SK-N-SH (cell line): ENCODE measurements around the gene GIGYF1. TPM values are rescaled to one million over a fixed set of nuclear protein-coding genes. Genes with fewer than 3 reads are reported as not detected.

Experiments used
- CTCF ChIA-PET: fragments of 300-600, 350-600 bp; formaldehyde crosslinking; extraction: SDS; loops from one replicate; lab custom pipeline; 2021; lab: Yijun Ruan, JAX
- POLR2A ChIA-PET: fragments of 350-600 bp; sonication (Branson Sonifier 250); formaldehyde crosslinking; extraction: SDS; loops from one replicate; lab custom pipeline; 2020; ENCODE audit warnings: antibody characterized with exemption, inconsistent platforms; lab: Yijun Ruan, JAX
- DNase-seq: peaks from one replicate; pipeline ENCODE4 v3.0.0; 2012
- H2AFZ ChIP-seq: fragments of 200-600 bp; sonication (generic); 2 replicates; pipeline ENCODE4 v1.8.1; 2016; ENCODE audit warnings: antibody characterized with exemption, mild to moderate bottlenecking, low read depth
- H3F3A ChIP-seq: fragments of 200-600 bp; sonication (generic); replicated peaks from 2 replicates; pipeline ENCODE3; 2016; ENCODE audit warnings: antibody characterized with exemption, mild to moderate bottlenecking; ENCODE audit not compliant: insufficient read depth
- H3K27ac ChIP-seq, 2 experiments: fragments of 200-500 bp in 1 of 2; fragments of 200-600 bp in 1 of 2; sonication (Bioruptor generic) in 1 of 2; sonication (generic), shearing (Covaris generic) in 1 of 2; 2 replicates each; pipeline versions ENCODE4 v1.5.1 to v1.6.1; 2014 to 2016; ENCODE audit warnings: low read depth in 2 of 2, inconsistent platforms in 1 of 2, low read length in 1 of 2, mild to moderate bottlenecking in 1 of 2, mixed read lengths in 1 of 2
- H3K27me3 ChIP-seq: fragments of 200-600 bp; sonication (generic), shearing (Covaris generic); 2 replicates; pipeline ENCODE4 v1.6.1; 2016; ENCODE audit warnings: mixed run types; ENCODE audit not compliant: insufficient read depth
- H3K36me3 ChIP-seq, 2 experiments: fragments of 200-500 bp in 1 of 2; fragments of 200-600 bp in 1 of 2; sonication (Bioruptor generic) in 1 of 2; sonication (generic) in 1 of 2; replicated peaks in 1 of 2; 2 replicates each; pipeline versions ENCODE3 to v1.5.1; 2014 to 2016; ENCODE audit warnings: low read length in 1 of 2, mild to moderate bottlenecking in 1 of 2; ENCODE audit not compliant: insufficient read depth in 2 of 2, control insufficient read depth in 1 of 2
- H3K4me1 ChIP-seq, 2 experiments: fragments of 200-500 bp in 1 of 2; fragments of 200-600 bp in 1 of 2; sonication (Bioruptor generic) in 1 of 2; sonication (generic), shearing (Covaris generic) in 1 of 2; 2 replicates each; pipeline versions ENCODE4 v1.5.1 to v1.6.1; 2014 to 2016; ENCODE audit warnings: low read depth in 1 of 2, low read length in 1 of 2, mixed run types in 1 of 2; ENCODE audit not compliant: insufficient read depth in 2 of 2, control insufficient read depth in 1 of 2
- H3K4me2 ChIP-seq: fragments of 200-600 bp; sonication (generic), shearing (Covaris generic); 2 replicates; pipeline ENCODE4 v1.6.1; 2017; ENCODE audit warnings: mixed run types
- H3K4me3 ChIP-seq, 2 experiments: fragments of 200-500 bp in 1 of 2; fragments of 200-600 bp in 1 of 2; sonication (Bioruptor generic) in 1 of 2; sonication (generic), shearing (Covaris generic) in 1 of 2; 2 replicates each; pipeline versions ENCODE4 v1.5.1 to v1.8.1; 2014 to 2016; ENCODE audit warnings: low read depth in 2 of 2, inconsistent platforms in 1 of 2, low read length in 1 of 2, mild to moderate bottlenecking in 1 of 2, mixed read lengths in 1 of 2, moderate library complexity in 1 of 2
- H3K79me2 ChIP-seq: fragments of 200-600 bp; sonication (generic); 2 replicates; pipeline ENCODE4 v1.8.1; 2017; ENCODE audit warnings: mild to moderate bottlenecking; ENCODE audit not compliant: insufficient read depth
- H3K9ac ChIP-seq: fragments of 200-600 bp; sonication (generic); 2 replicates; pipeline ENCODE4 v1.6.1; 2017; ENCODE audit warnings: mixed run types
- H3K9me2 ChIP-seq: fragments of 200-600 bp; sonication (generic); 2 replicates; pipeline ENCODE4 v1.6.1; 2017; ENCODE audit warnings: mixed run types
- H3K9me3 ChIP-seq: fragments of 200-600 bp; sonication (generic); 2 replicates; pipeline ENCODE4 v1.6.1; 2017; ENCODE audit warnings: mixed run types, mild to moderate bottlenecking, moderate library complexity
- H4K20me1 ChIP-seq: fragments of 200-600 bp; sonication (generic); 2 replicates; pipeline ENCODE4 v1.6.1; 2017; ENCODE audit warnings: mild to moderate bottlenecking, mixed run types; ENCODE audit not compliant: insufficient read depth
- EP300 ChIP-seq, 2 experiments: IDR thresholded peaks; 2 replicates each; pipeline versions ENCODE4 v1.4.0 to v1.6.1; 2012; ENCODE audit warnings: borderline replicate concordance in 1 of 2, low read depth in 1 of 2, low read length in 1 of 2
- GABPA ChIP-seq: IDR thresholded peaks from 2 replicates; pipeline ENCODE4 v1.4.0; 2012; ENCODE audit warnings: low read depth, mild to moderate bottlenecking
- PBX3 ChIP-seq: IDR thresholded peaks from 2 replicates; pipeline ENCODE4; 2012
- POLR2AphosphoS5 ChIP-seq: IDR thresholded peaks from 2 replicates; pipeline ENCODE4 v1.6.1; 2012; ENCODE audit warnings: low read depth, low read length
- RFX5 ChIP-seq: IDR thresholded peaks from 2 replicates; pipeline ENCODE4 v1.6.1; 2012; ENCODE audit warnings: mild to moderate bottlenecking, improper control_type of control experiment, low read length
- WGBS: methylation state at CpG from one replicate; pipeline ENCODE4 v1.1.6; 2017; ENCODE audit warnings: low lambda C conversion rate; 5-methylcytosine and 5-hydroxymethylcytosine counted together
- polyA plus RNA-seq, 3 experiments: library from polyadenylated mRNA; depleted of rRNA; stranded (reverse); fragments of >200 nt; gene quantifications; 2 replicates each; pipeline ENCODE4 v1.2.3, GENCODE V29; 2012
- TF ChIP-seq, protein P1 (sequence below): IDR thresholded peaks from 2 replicates; pipeline ENCODE4 v1.6.1; 2012; ENCODE audit warnings: mild to moderate bottlenecking, low read depth, low read length, moderate library complexity

The GIGYF1 gene
- polyA plus RNA-seq, 1 of the 3 experiments (the other 2 are of a cell fraction) = 19.4 TPM

GRCh38 chr7:100680576-100681271, 13.3 kb downstream of the GIGYF1 start:
- no peaks in the 10 kb centered on the region for H3K9me3 ChIP-seq
- 97% methylated on average over 9 of the region's 18 CpGs for WGBS
- peak; percentile 50 for DNase-seq
- no peaks in the 10 kb centered on the region for H3K9me2 ChIP-seq
- no peak overlapping the region for H3K4me3 ChIP-seq
- no peak overlapping the region for H2AFZ ChIP-seq
- H4K20me1 ChIP-seq = peaks cover 56% of the 10 kb centered on the region
- H3K4me1 ChIP-seq = peaks cover 0 to 35% of the 10 kb centered on the region in 2 experiments; a peak in 1 of 4 replicates
- peaks cover 28% of the 10 kb centered on the region for H3K79me2 ChIP-seq
- no peak overlapping the region for H3K4me2 ChIP-seq
- POLR2A ChIA-PET = interaction anchor here (0.5 to 3.5 kb wide), 8 partner anchors 10 to 192 kb away, joined by 3 to 14 read pairs (median 4); partner anchors contain the start of genes ACTL6B, GIGYF1 and MOSPD3
- TF ChIP-seq PBX3 = peak; percentile 4; the same call in 1 of the 2 replicates
- peak; percentile 38; the same call in 1 of the 2 replicates for TF ChIP-seq POLR2AphosphoS5
- TF ChIP-seq EP300 (IDR thresholded peaks at IDR 0.05; ENCODE audit: borderline replicate concordance in 1 of 2, low read depth in 1 of 2, low read length in 1 of 2) = no peak
- no peaks in the 10 kb centered on the region for H3K27me3 ChIP-seq
- no peak overlapping the region for H3K9ac ChIP-seq
- H3K27ac ChIP-seq = peak overlapping the region; percentile 2 to 9; a peak in 1 of 4 replicates
- H3K36me3 ChIP-seq = peaks cover 37 to 91% of the 10 kb centered on the region in 2 experiments
- H3F3A ChIP-seq = peaks cover 61% of the 10 kb centered on the region
- CTCF ChIA-PET = interaction anchor here (0.8 to 10.5 kb wide), 11 partner anchors 12 to 198 kb away, joined by 3 to 227 read pairs (median 5); partner anchors contain the start of genes ACTL6B, FBXO24, GIGYF1 and LRCH4

GRCh38 chr7:100679927-100680575, 14.0 kb downstream of the GIGYF1 start:
- H3K4me3 ChIP-seq = no peak overlapping the region
- no peak for TF ChIP-seq RFX5
- TF ChIP-seq, protein P1, sequence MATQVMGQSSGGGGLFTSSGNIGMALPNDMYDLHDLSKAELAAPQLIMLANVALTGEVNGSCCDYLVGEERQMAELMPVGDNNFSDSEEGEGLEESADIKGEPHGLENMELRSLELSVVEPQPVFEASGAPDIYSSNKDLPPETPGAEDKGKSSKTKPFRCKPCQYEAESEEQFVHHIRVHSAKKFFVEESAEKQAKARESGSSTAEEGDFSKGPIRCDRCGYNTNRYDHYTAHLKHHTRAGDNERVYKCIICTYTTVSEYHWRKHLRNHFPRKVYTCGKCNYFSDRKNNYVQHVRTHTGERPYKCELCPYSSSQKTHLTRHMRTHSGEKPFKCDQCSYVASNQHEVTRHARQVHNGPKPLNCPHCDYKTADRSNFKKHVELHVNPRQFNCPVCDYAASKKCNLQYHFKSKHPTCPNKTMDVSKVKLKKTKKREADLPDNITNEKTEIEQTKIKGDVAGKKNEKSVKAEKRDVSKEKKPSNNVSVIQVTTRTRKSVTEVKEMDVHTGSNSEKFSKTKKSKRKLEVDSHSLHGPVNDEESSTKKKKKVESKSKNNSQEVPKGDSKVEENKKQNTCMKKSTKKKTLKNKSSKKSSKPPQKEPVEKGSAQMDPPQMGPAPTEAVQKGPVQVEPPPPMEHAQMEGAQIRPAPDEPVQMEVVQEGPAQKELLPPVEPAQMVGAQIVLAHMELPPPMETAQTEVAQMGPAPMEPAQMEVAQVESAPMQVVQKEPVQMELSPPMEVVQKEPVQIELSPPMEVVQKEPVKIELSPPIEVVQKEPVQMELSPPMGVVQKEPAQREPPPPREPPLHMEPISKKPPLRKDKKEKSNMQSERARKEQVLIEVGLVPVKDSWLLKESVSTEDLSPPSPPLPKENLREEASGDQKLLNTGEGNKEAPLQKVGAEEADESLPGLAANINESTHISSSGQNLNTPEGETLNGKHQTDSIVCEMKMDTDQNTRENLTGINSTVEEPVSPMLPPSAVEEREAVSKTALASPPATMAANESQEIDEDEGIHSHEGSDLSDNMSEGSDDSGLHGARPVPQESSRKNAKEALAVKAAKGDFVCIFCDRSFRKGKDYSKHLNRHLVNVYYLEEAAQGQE = no peak
- TF ChIP-seq GABPA = 0 out of 2 replicates have a peak, but pooled peaks have one; percentile 12
- TF ChIP-seq, all 33 proteins: peak for 1
- H4K20me1 ChIP-seq = peaks cover 56% of the 10 kb centered on the region
- no peaks in the 10 kb centered on the region for H3K27me3 ChIP-seq
- peak; percentile 44 for DNase-seq
- POLR2A ChIA-PET = interaction anchor here (0.5 to 6.3 kb wide), 10 partner anchors 11 to 192 kb away, joined by 3 to 23 read pairs (median 4); partner anchors contain the start of genes ACTL6B, GIGYF1 and MOSPD3
- CTCF ChIA-PET = interaction anchor here (0.8 to 10.5 kb wide), 12 partner anchors 13 to 197 kb away, joined by 3 to 227 read pairs (median 5); partner anchors contain the start of genes ACTL6B, FBXO24, GIGYF1 and LRCH4
- peaks cover 61% of the 10 kb centered on the region for H3F3A ChIP-seq
- H3K79me2 ChIP-seq = peaks cover 35% of the 10 kb centered on the region
- H3K27ac ChIP-seq = peak overlapping the region in 1 of 2 experiments; percentile 73; a peak in 1 of 4 replicates
- no peak overlapping the region for H3K9ac ChIP-seq
- 91% methylated on average over 13 of the region's 13 CpGs for WGBS
- H3K4me2 ChIP-seq = no peak overlapping the region
- H3K9me3 ChIP-seq = no peaks in the 10 kb centered on the region
- peaks cover 37 to 84% of the 10 kb centered on the region in 2 experiments for H3K36me3 ChIP-seq
- H2AFZ ChIP-seq = no peak overlapping the region
- H3K4me1 ChIP-seq = peaks cover 0 to 35% of the 10 kb centered on the region in 2 experiments; a peak in 1 of 4 replicates
- no peaks in the 10 kb centered on the region for H3K9me2 ChIP-seq
